Thyroid gland (tissue), 4 donors: ENCODE measurements around the gene STRIP1.

Experiments used
- POLR2A ChIP-seq, 2 donors: fragments of 450-650 bp; IDR thresholded peaks; one replicate each; pipeline ENCODE4 v1.6.1; 2017; ENCODE audit warnings: antibody characterized with exemption in 2 of 2, mild to moderate bottlenecking in 2 of 2, moderate library complexity in 1 of 2
- TF ChIP-seq, protein P1 (sequence below), 6 experiments: fragments of 200-600 bp in 3 of 6; fragments of 450-650 bp in 3 of 6; sonication (generic) in 3 of 6; IDR thresholded peaks; one replicate each; pipeline ENCODE4 v1.5.1; 2016 to 2019; ENCODE audit warnings: antibody characterized with exemption in 6 of 6, mild to moderate bottlenecking in 2 of 6, inconsistent platforms in 1 of 6, moderate library complexity in 1 of 6

- TF ChIP-seq, protein P1, sequence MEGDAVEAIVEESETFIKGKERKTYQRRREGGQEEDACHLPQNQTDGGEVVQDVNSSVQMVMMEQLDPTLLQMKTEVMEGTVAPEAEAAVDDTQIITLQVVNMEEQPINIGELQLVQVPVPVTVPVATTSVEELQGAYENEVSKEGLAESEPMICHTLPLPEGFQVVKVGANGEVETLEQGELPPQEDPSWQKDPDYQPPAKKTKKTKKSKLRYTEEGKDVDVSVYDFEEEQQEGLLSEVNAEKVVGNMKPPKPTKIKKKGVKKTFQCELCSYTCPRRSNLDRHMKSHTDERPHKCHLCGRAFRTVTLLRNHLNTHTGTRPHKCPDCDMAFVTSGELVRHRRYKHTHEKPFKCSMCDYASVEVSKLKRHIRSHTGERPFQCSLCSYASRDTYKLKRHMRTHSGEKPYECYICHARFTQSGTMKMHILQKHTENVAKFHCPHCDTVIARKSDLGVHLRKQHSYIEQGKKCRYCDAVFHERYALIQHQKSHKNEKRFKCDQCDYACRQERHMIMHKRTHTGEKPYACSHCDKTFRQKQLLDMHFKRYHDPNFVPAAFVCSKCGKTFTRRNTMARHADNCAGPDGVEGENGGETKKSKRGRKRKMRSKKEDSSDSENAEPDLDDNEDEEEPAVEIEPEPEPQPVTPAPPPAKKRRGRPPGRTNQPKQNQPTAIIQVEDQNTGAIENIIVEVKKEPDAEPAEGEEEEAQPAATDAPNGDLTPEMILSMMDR (IDR thresholded peaks at IDR 0.05), result no peak
- no peak for TF ChIP-seq POLR2A (IDR thresholded peaks at IDR 0.05)
These were observed 44.1 kb upstream of the STRIP1 start for GRCh38 chr1:109990302-109990653.
